Subcutaneous abdominal adipose tissue (tissue), 5 donors: ENCODE data around the gene PFDN2.
A peak's percentile ranks its signal among the peaks of the same experiment; 100 is the strongest.

ENCODE experiments used
- H3K27ac ChIP-seq: one replicate; pipeline ENCODE4 v1.7.0; 2013; ENCODE audit warnings: low read depth, mild to moderate bottlenecking, inconsistent platforms, low read length, moderate library complexity
- H3K27me3 ChIP-seq, 5 donors: one replicate each; pipeline ENCODE4 v1.7.0; 2013; ENCODE audit warnings: low read length in 5 of 5, inconsistent platforms in 1 of 5; ENCODE audit not compliant: control insufficient read depth in 5 of 5, insufficient read depth in 4 of 5
- H3K36me3 ChIP-seq, 5 donors: one replicate each; pipeline ENCODE4 v1.7.0; 2013; ENCODE audit warnings: low read length in 5 of 5; ENCODE audit not compliant: control insufficient read depth in 5 of 5, insufficient read depth in 5 of 5
- H3K4me1 ChIP-seq, 5 donors: one replicate each; pipeline ENCODE4 v1.7.0; 2013; ENCODE audit warnings: low read length in 5 of 5, mild to moderate bottlenecking in 3 of 5, moderate library complexity in 1 of 5; ENCODE audit not compliant: control insufficient read depth in 5 of 5, insufficient read depth in 5 of 5
- H3K4me3 ChIP-seq, 5 donors: one replicate each; pipeline ENCODE4 v1.7.0; 2013; ENCODE audit warnings: low read length in 5 of 5, low read depth in 1 of 5
- H3K9ac ChIP-seq, 5 donors: one replicate each; pipeline ENCODE4 v1.7.0; 2013; ENCODE audit warnings: low read length in 5 of 5, mild to moderate bottlenecking in 4 of 5, moderate library complexity in 3 of 5
- H3K9me3 ChIP-seq, 5 donors: one replicate each; pipeline ENCODE4 v1.7.0; 2013; ENCODE audit warnings: low read length in 5 of 5; ENCODE audit not compliant: control insufficient read depth in 5 of 5
- donor health status: healthy.
- donor health status: healthy.
- donor health status: healthy.
- donor health status: healthy.
- donor health status: healthy.

Gene PFDN2

DNA sequence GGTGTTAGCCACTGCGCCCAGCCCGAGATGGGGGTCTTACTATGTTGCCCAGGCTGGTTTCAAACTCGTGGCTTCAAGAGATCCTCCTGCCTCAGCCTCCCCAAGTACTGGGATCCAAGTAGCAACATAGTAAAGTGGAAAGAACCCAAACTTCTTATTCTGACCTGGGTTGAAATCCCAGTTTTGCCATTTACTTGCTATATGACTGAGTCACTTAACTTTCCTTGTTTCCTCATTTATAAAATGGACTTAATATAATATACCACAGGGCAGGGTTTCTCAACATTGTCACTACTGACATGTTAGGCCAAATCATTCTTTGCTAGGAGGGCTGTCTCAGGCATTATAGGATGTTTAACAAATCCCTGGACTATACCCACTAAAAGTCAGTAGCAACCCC, 6.7 kb downstream of the PFDN2 start:
- H3K36me3 ChIP-seq = peaks cover 0 to 16% (median 6%) of the 10 kb centered on the region in 5 donors
- H3K27ac ChIP-seq = peak overlapping the region; percentile 3
- no peaks in the 10 kb centered on the region for H3K27me3 ChIP-seq
- H3K4me3 ChIP-seq = no peak overlapping the region
- H3K9ac ChIP-seq = no peak overlapping the region
- no peaks in the 10 kb centered on the region for H3K9me3 ChIP-seq
- peaks cover 0 to 26% (median 16%) of the 10 kb centered on the region in 5 donors for H3K4me1 ChIP-seq

DNA sequence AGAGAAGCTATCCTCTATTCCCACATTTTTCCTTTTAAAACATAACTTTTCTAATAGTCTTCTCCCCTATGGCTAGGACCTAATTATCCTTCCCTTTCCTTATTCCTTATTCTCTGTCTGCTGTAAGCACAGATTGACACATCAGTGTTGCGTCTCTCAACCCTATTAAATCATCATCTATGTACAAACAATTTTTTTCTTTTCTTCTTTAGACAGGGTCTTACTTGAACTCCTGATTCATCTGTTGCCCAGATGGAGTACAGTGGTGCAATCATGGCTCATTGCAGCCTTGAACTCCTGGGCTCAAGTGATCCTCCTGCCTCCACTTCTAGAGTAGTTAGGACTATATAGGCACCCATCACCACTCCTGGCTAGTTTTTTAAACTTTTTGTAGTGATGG, 11.4 kb downstream of the PFDN2 start:
- Histone ChIP-seq H3K27ac (no peak overlapping the region), H3K36me3 (peaks cover 0 to 18% (median 13%) of the 10 kb centered on the region in 5 donors), H3K9me3 (no peaks in the 10 kb centered on the region), H3K4me3 (no peak overlapping the region), H3K9ac (no peak overlapping the region), H3K4me1 (peaks cover 0 to 23% (median 18%) of the 10 kb centered on the region in 5 donors), H3K27me3 (no peaks in the 10 kb centered on the region)

DNA sequence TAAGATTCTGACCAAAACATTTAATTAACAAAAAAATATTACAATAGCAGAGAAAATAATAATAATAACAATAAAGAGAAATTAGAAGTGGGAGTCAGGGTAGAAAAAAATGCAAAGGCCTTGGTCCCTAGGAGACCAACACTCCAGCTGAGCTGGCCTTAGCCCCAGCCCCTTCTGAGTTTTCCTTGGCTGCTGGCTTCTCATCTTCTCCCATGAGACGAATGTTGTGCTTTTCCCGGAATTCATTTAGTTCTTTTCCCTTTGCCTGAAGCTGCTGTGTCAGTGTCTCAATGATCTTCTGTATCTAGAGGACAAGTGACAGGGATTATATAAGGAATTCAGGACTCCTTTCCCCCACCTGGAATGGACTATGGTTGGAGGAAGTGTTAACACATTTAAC, 17.3 kb downstream of the PFDN2 start:
- Histone ChIP-seq H3K4me1 (peaks cover 14 to 66% (median 58%) of the 10 kb centered on the region in 5 donors), H3K27ac (peak overlapping the region; percentile 81), H3K9me3 (no peaks in the 10 kb centered on the region), H3K36me3 (peaks cover 0 to 23% (median 21%) of the 10 kb centered on the region in 5 donors), H3K4me3 (no peak overlapping the region), H3K27me3 (no peaks in the 10 kb centered on the region), H3K9ac (peak overlapping the region in 2 of 5 donors; percentile 59 to 74)

DNA sequence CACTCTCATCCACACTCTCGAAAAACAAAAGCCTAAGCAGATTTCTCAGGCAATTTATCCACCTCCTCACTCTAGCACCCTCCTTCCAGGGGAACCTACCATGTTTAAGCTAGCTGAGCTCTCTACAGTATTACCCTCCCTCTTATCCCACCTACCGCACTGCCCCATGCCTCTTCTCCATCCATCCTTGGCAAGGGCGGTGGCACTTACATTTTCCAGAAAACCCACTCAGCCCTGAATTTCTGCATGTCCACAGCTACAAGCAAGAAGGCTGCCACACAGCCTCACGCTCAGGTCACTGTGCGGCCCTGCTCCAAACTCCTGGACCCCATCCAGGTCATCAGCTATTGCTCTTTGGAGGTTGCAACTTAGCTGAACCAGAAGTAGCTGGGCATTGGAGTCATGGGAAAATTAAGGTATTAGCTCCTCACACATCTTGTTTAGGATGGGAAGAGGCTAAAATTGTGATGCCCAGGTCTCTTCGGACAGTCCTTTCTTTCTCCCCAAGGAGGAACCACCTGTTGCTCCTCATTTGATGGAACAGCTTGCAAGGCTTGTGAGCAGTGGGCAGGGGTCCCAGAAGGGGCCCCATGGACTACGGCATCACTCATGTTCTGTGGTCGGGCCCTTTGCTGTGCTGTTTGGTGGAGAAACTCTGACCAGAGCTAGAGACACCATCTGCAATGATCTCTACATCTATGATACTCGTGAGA, 18.6 kb downstream of the PFDN2 start:
- H3K4me1 ChIP-seq = peaks cover 14 to 60% (median 53%) of the 10 kb centered on the region in 5 donors
- peak overlapping the region; percentile 81 for H3K27ac ChIP-seq
- H3K27me3 ChIP-seq = no peaks in the 10 kb centered on the region
- peaks cover 0 to 23% (median 21%) of the 10 kb centered on the region in 5 donors for H3K36me3 ChIP-seq
- H3K4me3 ChIP-seq = peak overlapping the region in 2 of 5 donors; percentile 65 to 75
- H3K9me3 ChIP-seq = no peaks in the 10 kb centered on the region
- peak overlapping the region in 1 of 5 donors; percentile 86 for H3K9ac ChIP-seq

DNA sequence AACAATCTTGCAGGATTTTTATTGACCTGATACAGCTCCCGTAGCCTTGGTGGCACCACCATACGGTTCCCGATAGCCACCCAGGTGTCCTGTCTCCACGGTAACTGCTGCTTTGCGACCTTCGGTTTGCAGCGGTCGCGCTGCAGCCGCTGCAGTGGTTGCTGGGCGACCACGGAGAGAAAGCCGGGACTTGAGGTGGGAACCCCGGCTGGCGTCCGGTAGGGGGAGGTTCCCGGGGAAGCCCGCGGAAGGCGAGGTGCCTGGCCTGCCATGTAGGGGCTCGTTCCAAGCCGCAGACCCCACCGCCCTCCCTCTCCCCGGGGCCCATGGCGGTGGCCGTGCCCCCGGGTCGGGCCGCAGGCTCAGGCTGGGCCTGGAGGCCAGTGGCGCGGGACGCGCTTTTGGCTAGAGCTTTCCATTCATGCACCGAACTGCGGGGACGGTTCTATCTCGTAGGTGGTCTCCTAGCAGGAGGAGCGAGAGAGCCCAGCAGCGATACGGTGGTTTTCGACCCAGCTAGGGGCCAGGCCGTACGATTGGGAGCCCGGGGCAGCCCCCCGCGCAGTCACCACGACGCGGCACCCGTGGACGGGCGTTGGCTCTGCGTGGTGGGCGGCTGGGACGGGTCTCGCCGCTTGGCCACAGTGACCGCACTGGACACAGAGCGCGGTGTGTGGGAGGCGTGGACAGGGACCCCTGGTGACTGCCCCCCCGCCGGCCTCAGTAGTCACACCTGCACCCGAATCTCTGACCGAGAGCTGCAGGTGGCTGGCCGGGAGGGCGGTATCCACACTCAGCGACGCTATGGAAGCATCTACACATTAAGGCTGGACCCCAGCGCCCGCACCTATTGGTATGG, 19.4 kb downstream of the PFDN2 start, which contains the start of gene KLHDC9:
TSS of gene KLHDC9 (plus strand) at position 152 of the 859 bp plus-strand sequence. CDS start at position 327, 175 bp downstream.
- H3K27me3 ChIP-seq = no peaks in the 10 kb centered on the region
- peak within 1 kb of the TSS; percentile 68 to 86 (median 73) for H3K9ac ChIP-seq
- peaks cover 12 to 52% (median 46%) of the 10 kb centered on the region in 5 donors for H3K4me1 ChIP-seq
- no peaks in the 10 kb centered on the region for H3K9me3 ChIP-seq
- H3K36me3 ChIP-seq = peaks cover 0 to 23% (median 21%) of the 10 kb centered on the region in 5 donors
- H3K27ac ChIP-seq = peak within 1 kb of the TSS; percentile 81
- H3K4me3 ChIP-seq = peak within 1 kb of the TSS; percentile 65 to 82 (median 71)

DNA sequence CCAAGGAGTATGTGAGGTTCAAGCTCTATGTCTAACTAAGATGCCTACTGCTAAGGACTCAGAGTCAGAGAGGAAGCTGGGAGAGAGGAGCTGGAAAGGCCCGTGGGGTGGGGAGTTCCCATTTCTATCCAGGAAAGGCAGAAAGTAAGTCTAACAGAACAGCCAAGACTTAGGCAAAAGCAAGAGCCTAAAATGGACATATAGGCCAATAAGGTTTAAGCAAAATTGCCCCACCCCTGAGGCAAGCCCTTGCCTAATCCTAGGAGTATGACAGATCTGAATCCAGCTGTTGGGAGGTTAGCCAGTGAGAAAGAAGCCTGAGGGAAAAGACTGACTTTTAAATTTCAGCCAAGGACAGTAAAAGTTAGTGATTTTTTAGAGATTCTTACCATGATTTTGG, 21.3 kb downstream of the PFDN2 start:
- Histone ChIP-seq H3K9ac (peak overlapping the region in 2 of 5 donors; percentile 53 to 70), H3K27ac (peak overlapping the region; percentile 38), H3K36me3 (peaks cover 0 to 15% (median 14%) of the 10 kb centered on the region in 5 donors), H3K27me3 (no peaks in the 10 kb centered on the region), H3K4me3 (no peak overlapping the region), H3K9me3 (no peaks in the 10 kb centered on the region), H3K4me1 (peaks cover 12 to 48% (median 38%) of the 10 kb centered on the region in 5 donors)

DNA sequence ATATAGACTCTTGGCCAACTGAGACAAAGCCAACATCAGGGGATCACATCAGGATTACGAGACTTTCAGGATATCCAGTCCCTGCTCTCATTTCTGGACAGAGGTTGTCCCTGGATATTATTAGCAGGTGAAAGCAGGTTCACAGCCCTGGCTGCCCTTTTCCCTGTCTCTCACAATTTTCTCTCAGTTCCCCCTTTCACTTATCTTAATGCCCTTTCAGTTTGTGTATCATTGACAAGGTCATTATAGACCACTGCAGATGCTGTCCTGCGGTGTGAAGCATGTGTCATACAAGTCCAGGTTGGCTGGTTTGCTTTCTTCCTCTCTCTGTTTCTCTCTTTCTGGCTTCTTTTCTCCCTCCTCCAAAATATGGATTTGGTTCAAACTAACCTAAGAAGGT, 21.8 kb downstream of the PFDN2 start:
- Histone ChIP-seq H3K4me1 (peaks cover 12 to 43% (median 35%) of the 10 kb centered on the region in 5 donors), H3K27ac (peak overlapping the region; percentile 38), H3K27me3 (no peaks in the 10 kb centered on the region), H3K36me3 (peaks cover 0 to 10% (median 10%) of the 10 kb centered on the region in 5 donors), H3K9me3 (no peaks in the 10 kb centered on the region), H3K4me3 (no peak overlapping the region), H3K9ac (peak overlapping the region in 2 of 5 donors; percentile 8 to 53)

DNA sequence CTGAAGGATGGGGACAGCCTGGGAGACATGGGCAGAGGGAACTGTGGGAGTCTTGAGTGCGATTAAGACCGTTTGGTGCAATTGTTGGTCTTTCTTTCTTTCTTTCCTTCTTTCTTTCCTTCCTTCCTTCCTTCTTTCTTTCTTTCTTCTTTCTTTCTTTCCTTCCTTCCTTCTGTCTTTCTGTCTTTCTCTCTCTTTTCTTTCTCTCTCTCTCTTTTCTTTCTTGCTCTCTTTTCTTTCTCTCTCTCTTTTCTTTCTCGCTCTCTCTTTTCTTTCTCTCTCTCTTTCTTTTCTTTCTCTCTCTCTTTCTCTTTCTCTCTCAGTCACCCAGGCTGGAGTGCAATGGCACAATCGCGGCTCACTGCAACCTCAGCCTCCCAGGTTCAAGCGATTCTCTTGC, 22.6 kb downstream of the PFDN2 start:
- Histone ChIP-seq H3K9me3 (no peaks in the 10 kb centered on the region), H3K4me3 (no peak overlapping the region), H3K27ac (no peak overlapping the region), H3K36me3 (peaks cover 0 to 10% (median 3%) of the 10 kb centered on the region in 5 donors), H3K27me3 (no peaks in the 10 kb centered on the region), H3K4me1 (peaks cover 12 to 37% (median 31%) of the 10 kb centered on the region in 5 donors), H3K9ac (no peak overlapping the region)

DNA sequence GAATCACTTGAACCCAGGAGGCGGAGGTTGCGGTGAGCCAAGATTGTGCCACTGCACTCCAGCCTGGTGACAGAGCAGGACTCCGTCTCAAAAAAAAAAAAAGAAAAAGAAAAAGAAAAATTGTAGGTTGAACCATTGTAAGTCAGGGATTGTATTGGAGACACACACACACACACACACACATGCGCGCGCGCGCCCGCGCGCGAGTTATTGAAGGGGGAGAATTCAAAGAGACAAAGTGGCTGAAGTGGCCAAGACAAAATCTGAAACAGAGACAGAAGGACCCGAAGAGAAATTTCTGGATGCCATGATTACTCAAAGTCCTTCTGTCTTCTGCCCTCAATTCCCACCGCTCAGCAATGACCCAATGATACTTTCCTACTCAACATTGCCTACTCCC, 23.4 kb downstream of the PFDN2 start:
- Histone ChIP-seq H3K27me3 (no peaks in the 10 kb centered on the region), H3K9ac (no peak overlapping the region), H3K4me1 (peaks cover 10 to 34% (median 31%) of the 10 kb centered on the region in 5 donors), H3K4me3 (no peak overlapping the region), H3K9me3 (no peaks in the 10 kb centered on the region), H3K36me3 (peaks cover 0 to 4% (median 0%) of the 10 kb centered on the region in 5 donors), H3K27ac (no peak overlapping the region)
